ENCODE results near the gene METTL16. TPM values are rescaled to one million over a fixed set of nuclear protein-coding genes. Genes with fewer than 3 reads are reported as not detected.

METTL16 gene
- polyA plus RNA-seq, 1 donor (not counting 4 experiments of a cell fraction or from before 2014, with no cell fraction given): 16.6 TPM

DNA sequence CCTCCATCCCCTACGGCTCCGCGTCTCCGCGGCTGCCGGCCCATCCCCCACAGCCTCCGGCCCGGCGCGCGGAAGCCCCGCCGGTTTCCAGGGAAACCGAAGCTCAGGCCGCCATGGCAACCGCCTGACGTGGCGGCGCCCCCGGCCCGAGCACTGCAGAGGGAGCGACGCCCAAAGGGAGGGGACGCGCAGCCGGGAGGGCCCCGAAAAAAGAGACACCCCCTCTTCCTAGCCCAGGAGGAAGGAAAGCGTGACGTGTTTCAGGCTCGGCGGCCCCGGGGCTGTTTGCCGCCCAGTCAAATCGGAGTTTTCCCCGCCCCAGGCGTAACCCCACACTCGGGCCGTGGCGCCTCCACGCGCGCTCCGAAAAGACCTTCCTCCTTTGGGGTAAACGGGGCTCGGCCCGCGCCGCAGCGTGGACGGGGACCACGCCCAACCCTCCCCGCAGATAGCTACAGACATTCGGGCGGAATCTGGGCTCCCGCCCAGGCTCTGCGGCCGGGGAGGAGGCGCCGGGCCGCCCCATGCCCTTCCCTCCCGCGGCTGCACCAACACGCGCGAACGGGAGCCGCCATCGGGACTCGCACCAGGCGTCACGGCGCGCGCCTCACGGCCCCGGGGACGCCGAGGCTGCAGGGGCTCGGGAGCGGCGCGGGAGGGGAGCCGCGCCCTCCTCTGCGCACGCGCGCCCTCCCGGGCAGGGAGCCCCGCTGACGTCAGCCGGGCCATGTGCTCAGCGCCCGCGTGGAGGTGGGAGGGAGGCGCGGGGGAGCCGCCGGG is 118.3 kb downstream of the METTL16 start:
- Histone ChIP-seq H3K9me1 (ENCODE audit: control insufficient read depth, extremely low read depth, insufficient read depth, low read length) (no peaks in the 10 kb centered on the region), H3K27me3 (ENCODE audit: control insufficient read depth, extremely low read depth, insufficient read depth, low read length) (no peaks in the 10 kb centered on the region), H4K20me1 (ENCODE audit: control insufficient read depth, extremely low read depth, insufficient read depth, low read length) (no peaks in the 10 kb centered on the region), H3K9ac (ENCODE audit: control insufficient read depth, extremely low read depth, insufficient read depth, low read length) (peak overlapping the region; percentile 96), H3K4me2 (ENCODE audit: control insufficient read depth, extremely low read depth, insufficient read depth, low read depth, low read length) (peak overlapping the region; percentile 88), H3K4me3 (ENCODE audit: control insufficient read depth in 2 of 3, extremely low read depth in 1 of 3, insufficient read depth in 2 of 3, low read depth in 1 of 3, low read length in 3 of 3) (peak overlapping the region; percentile 39 to 77 (median 68)), H3K4me1 (ENCODE audit: control insufficient read depth, extremely low read depth, insufficient read depth, low read length) (peaks cover 34% of the 10 kb centered on the region), H3K79me2 (ENCODE audit: control insufficient read depth, insufficient read depth, low read length) (peaks cover 29% of the 10 kb centered on the region), H3K36me3 (ENCODE audit: control insufficient read depth in 2 of 2, extremely low read depth in 1 of 2, insufficient read depth in 2 of 2, low read length in 2 of 2) (peaks cover 8% of the 10 kb centered on the region in 2 experiments), H3K9me3 (ENCODE audit: control insufficient read depth, low read depth, low read length) (no peaks in the 10 kb centered on the region), H2AFZ (ENCODE audit: control insufficient read depth, low read length) (peak overlapping the region; percentile 26), H3K27ac (ENCODE audit: control insufficient read depth, insufficient read depth, low read length) (peak overlapping the region; percentile 96)
- FAIRE-seq (no peak), DNase-seq (ENCODE audit: low read depth, low spot score) (no peak)
- no peak for TF ChIP-seq EZH2 (IDR thresholded peaks at IDR 0.05; ENCODE audit: low read length)
- TF ChIP-seq, protein P1, sequence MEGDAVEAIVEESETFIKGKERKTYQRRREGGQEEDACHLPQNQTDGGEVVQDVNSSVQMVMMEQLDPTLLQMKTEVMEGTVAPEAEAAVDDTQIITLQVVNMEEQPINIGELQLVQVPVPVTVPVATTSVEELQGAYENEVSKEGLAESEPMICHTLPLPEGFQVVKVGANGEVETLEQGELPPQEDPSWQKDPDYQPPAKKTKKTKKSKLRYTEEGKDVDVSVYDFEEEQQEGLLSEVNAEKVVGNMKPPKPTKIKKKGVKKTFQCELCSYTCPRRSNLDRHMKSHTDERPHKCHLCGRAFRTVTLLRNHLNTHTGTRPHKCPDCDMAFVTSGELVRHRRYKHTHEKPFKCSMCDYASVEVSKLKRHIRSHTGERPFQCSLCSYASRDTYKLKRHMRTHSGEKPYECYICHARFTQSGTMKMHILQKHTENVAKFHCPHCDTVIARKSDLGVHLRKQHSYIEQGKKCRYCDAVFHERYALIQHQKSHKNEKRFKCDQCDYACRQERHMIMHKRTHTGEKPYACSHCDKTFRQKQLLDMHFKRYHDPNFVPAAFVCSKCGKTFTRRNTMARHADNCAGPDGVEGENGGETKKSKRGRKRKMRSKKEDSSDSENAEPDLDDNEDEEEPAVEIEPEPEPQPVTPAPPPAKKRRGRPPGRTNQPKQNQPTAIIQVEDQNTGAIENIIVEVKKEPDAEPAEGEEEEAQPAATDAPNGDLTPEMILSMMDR (optimal IDR thresholded peaks at IDR 0.05 in 1 of 3, IDR thresholded peaks at IDR 0.05 in 1 of 3, conservative IDR thresholded peaks at IDR 0.05 in 1 of 3; ENCODE audit: extremely low read depth in 1 of 3, insufficient read depth in 2 of 3, low read length in 3 of 3): no peak
- dilution Hi-C loops (cut with MboI; ENCODE audit: extremely low pct_ligation_motif_present, low sequenced_read_pairs): no loop called here

DNA sequence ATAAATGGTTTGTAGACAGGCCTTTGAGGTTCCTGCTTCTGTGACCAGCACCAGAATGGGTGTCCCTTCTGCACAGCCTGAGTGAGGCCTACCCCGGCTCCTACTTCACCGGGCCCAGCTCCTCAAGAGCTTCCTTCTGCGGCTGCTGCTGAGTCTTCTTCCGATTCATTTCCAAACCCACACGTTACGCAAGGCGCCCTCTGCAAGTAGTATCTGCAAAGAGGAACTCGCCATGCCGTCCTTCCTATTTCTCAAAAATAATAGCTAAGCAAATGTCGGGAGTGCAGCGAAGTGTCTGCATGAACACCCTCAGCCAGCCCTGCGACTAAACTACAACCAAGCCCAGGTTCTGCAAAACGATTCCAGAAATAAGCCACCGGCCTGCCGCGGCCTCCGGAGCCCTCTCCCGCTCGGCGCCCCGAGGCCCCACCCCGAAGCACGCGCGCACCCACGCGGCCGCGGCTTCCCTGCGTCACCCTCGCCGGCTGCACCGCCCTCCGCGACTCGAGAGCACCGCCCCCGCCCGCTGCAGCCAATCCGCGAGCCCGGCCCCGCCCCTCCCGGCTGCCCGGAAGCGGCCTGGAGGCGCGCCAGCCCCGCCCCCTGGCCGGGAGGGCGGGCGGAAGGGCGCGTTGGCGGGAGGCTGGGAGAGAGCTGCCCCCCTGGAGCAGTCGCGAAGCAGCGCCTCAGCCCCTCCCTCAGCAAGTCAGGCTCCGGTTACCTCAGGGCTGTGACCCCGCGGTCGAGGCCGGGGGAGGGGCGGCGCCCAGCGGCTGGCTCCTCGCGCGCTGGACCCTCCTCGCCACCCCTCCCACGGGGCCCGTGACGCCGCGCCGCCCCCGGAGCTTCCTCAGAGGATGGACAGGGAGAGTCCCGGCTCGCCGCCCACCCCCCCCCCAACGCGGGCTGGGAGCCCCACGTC is 119.2 kb downstream of the METTL16 start:
- Histone ChIP-seq H3K9ac (ENCODE audit: control insufficient read depth, extremely low read depth, insufficient read depth, low read length) (peak overlapping the region; percentile 96), H3K9me1 (ENCODE audit: control insufficient read depth, extremely low read depth, insufficient read depth, low read length) (no peaks in the 10 kb centered on the region), H4K20me1 (ENCODE audit: control insufficient read depth, extremely low read depth, insufficient read depth, low read length) (no peaks in the 10 kb centered on the region), H3K79me2 (ENCODE audit: control insufficient read depth, insufficient read depth, low read length) (peaks cover 21% of the 10 kb centered on the region), H3K27me3 (ENCODE audit: control insufficient read depth, extremely low read depth, insufficient read depth, low read length) (no peaks in the 10 kb centered on the region), H3K36me3 (ENCODE audit: control insufficient read depth in 2 of 2, extremely low read depth in 1 of 2, insufficient read depth in 2 of 2, low read length in 2 of 2) (peaks cover 8 to 10% of the 10 kb centered on the region in 2 experiments), H3K9me3 (ENCODE audit: control insufficient read depth, low read depth, low read length) (no peaks in the 10 kb centered on the region), H3K4me3 (ENCODE audit: control insufficient read depth in 2 of 3, extremely low read depth in 1 of 3, insufficient read depth in 2 of 3, low read depth in 1 of 3, low read length in 3 of 3) (peak overlapping the region; percentile 39 to 69 (median 68)), H3K4me2 (ENCODE audit: control insufficient read depth, extremely low read depth, insufficient read depth, low read depth, low read length) (peak overlapping the region; percentile 88), H2AFZ (ENCODE audit: control insufficient read depth, low read length) (peak overlapping the region; percentile 56), H3K4me1 (ENCODE audit: control insufficient read depth, extremely low read depth, insufficient read depth, low read length) (peaks cover 28% of the 10 kb centered on the region), H3K27ac (ENCODE audit: control insufficient read depth, insufficient read depth, low read length) (peak overlapping the region; percentile 96)
- TF ChIP-seq EZH2 (IDR thresholded peaks at IDR 0.05; ENCODE audit: low read length): no peak
- TF ChIP-seq, protein P1 (optimal IDR thresholded peaks at IDR 0.05 in 1 of 3, IDR thresholded peaks at IDR 0.05 in 1 of 3, conservative IDR thresholded peaks at IDR 0.05 in 1 of 3; ENCODE audit: extremely low read depth in 1 of 3, insufficient read depth in 2 of 3, low read length in 3 of 3): no peak
- dilution Hi-C loops (cut with MboI; ENCODE audit: extremely low pct_ligation_motif_present, low sequenced_read_pairs): no loop called here
- DNase-seq (ENCODE audit: low read depth, low spot score) (no peak), FAIRE-seq (no peak)
